Medulla oblongata (tissue), 1 donor: Measurements from ENCODE around the gene MDGA2.
"Not testable (repeated sequence)": the region's sequence is repeated elsewhere in the genome, so short reads cannot be mapped to it uniquely, and the experiment has no call there.

ENCODE experiments used
- DNase-seq: peaks from one replicate; pipeline ENCODE4 v3.0.0-alpha.2; 2015; ENCODE audit errors: extremely low spot score

Gene MDGA2

DNA sequence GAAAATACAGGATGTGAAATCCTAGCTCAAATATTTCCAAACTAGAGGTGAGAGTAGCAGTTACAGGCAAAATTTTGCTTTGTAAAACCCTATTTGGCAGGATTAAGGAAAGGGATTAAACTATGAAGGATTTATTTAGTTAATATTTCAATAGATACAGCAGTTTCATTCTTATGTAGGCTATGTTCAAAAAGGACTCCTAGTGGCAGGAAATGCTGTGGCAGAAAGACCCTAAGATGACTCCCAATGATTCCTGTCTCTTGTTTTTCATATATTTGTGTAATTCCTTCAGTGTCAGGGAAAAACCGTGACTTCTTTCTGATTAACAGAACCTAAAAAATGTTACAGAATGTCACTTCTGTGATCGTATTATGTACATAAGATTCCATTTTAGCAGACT is 724.3 kb downstream of the MDGA2 start:
- DNase-seq: no peak

DNA sequence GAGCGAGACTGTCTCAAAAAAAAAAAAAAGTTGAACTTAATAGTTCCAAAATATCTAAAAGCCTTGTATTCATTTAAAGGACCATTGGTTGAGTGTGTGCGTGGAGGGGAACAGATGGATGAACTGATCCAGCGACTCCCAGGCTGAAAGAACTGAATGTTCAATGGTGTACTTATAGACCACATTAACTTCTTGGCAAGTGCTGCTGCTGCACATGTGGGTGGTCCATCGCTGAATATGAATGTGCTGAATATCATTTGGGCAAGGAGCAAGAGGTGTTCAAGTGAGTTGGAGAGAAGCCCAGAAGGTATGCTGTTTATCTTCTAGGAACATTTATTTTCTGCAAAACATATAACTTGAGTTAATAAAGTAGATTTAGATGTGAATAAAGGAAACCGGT is 734.8 kb downstream of the MDGA2 start:
- DNase-seq: no peak

DNA sequence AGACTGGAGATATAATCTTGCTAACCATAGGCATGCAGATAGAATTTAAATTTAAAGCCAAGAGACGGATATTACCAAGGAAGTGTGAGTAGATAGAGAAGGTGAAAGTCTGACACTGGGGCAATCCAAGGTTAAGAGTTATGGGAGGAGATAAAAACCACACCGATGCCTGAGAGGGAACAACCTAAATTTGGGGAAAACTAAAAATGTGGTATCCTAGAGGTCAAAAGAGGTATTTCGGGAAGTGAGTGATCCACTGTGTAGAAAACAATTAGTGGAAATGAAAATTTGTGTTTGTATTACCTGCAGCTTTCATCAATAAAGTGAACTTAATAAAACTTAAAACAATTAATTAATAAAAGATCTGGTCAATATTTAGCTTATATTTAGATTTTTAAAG is 754.9 kb downstream of the MDGA2 start:
- DNase-seq: no peak

DNA sequence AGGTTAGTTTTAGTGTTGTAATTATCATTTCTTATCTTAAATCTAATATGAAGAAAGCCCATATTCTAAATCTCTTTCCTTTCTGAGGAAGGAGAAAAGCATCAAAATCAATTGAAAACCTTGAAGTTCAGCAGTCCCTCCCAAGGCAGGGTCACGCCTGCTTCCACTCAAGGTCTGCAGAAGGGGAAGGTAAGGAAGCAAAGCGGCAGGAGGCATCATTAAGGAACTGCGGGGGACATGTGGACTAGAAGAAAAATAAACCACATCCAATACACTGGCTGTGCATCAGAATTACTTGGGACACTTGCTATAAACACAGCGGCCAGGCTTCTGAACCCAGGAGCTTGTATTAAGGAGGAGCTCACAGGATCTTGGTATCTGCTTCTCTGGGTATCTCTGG is 759.9 kb downstream of the MDGA2 start:
- DNase-seq: not testable (repeated sequence)

DNA sequence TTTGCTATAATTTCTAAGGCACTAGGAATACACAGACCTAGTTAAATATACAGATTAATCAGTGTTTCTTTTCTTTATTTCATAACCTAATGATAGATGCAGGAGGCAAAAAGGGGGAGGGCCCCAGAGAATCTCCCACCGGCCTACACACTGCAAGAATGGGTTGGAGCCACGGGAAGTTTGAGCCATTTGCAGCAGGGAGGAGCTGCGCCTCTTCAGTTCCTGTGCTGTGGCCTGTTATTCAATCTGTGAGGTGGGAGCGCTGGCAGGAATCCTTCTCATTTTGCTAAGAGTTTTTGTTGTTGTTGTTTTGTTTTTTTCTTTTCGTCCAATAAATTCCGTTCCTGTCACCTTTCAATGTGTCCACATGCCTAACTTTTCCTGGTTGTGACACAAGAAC is 772.6 kb downstream of the MDGA2 start:
- no peak for DNase-seq

DNA sequence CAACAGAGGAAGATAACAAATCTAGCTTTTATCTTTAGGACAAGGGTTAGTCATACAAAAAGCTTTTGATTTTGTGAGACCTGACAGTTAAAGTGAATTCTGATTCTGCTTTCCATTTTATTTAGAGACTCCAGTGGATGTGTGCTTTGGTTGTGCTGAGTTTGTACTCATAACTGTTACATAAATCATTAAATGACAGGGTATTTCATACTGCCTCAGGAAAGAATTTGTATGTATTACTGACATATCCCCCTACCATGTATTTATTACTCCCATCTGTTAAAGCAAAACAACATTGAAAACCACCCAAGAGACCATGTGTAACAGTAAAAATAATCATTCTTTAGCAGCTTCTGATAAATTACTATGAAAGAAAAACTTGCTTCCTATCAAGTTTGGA is 780.9 kb downstream of the MDGA2 start:
- no peak for DNase-seq

DNA sequence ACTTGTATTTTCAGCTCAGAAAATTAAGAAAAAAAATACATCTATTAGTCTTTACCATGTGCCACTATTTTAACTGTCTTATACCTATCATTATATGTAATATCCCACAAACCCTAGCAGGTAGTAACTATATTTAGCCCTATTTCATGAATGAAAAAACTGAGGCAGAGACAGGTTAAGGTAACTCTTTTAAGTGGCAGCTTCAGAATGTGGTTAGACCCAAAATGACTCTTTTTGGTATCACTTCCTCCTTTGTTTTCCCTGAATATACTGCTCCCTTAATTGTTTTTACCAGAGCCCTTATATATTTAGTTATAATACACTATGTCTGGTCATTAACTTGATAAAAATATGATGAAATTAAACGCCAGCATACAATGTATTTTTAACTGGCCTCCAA is 788.3 kb downstream of the MDGA2 start:
- DNase-seq: no peak

DNA sequence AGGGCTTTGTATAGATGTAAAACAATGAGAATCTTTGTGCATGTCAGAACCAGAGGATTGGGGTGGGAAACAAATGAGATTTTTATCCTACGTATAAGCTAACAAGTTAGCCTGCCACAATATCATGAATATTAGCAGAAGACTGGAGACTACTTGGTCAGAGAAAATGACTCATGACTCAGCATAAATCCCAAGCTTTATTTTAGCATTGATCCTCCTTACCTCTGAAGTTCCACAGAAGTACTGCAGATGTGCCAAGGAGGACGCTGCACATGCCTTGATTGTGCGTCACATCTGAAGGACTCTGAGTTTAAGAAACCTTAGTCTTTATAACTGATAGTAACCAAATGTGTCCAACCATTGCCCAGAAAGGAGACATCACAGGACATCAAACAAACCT is 789.8 kb downstream of the MDGA2 start:
- no peak for DNase-seq

DNA sequence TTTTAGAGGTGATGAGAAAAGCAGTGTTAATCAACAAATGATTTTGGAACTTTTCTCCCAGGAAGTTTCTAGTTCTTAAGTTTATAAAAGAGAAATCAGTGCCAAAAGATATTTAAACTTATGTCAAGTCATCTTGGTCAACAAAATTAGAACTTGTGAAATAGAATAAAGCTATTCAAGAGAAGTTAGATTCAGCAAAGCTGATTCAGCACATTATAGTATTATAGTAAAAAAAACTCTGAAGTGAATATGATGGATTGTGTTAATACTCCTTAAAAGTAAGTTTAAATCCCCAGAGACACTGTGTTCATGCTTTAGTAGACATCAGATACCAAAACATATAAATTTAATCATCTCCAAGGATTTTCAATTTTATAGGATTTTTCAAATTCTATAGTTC is 813.7 kb downstream of the MDGA2 start:
- no peak for DNase-seq

DNA sequence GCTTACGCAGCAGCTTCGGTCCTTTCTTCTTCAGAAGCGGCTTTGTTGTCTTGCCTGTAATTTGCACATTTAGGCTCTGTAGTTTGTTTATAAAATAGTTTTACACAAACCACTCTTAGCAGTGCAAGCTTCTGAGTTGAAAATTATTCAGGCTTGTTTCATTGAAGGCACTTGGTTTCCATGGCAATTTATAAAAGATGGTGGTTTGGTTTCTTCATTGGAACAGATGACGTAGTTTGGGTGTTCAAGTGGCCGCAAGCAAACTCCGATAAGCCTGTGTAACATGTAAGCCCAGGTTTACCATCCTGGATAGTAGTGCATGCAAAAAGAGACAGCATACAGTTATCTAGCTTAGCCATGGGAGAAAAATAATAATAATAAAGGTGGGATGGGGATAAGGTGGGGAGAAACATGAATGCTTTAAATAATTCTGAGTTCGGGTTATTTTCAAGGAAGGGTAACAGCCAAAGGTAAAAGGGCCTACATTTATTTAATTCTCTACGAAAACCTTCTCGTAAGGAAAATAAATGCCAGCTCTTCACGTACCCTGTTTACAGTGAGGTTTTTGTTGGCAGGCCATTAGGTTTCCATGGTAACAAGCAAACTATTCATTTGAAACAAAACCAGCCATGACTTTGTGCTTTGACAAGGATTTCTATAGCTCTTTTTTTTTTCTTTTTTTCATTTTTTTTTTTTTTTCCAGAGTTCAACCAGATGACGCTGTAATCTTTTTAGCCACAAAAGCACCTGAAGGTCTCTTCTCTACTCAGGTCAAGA is 834.3 kb downstream of the MDGA2 start:
- peak; percentile 65 for DNase-seq

DNA sequence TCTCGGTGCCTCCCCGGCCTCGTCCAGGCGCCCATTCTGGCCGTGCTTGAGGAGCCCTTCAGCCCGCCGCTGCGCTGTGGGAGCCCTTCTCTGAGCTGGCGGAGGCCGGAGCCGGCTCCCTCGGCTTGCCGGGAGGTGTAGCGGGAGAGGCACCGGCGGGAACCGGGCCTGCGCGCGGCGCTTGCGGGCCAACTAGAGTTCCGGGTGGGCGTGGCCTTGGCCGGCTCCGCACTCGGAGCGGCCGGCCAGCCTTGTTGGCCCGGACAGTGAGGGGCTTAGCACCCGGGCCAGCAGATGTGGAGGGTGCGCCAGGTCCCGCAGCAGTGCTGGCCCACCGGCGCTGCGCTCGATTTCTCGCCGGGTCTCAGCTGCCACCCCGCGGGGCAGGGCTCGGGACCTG is 855.1 kb downstream of the MDGA2 start:
- no peak for DNase-seq

DNA sequence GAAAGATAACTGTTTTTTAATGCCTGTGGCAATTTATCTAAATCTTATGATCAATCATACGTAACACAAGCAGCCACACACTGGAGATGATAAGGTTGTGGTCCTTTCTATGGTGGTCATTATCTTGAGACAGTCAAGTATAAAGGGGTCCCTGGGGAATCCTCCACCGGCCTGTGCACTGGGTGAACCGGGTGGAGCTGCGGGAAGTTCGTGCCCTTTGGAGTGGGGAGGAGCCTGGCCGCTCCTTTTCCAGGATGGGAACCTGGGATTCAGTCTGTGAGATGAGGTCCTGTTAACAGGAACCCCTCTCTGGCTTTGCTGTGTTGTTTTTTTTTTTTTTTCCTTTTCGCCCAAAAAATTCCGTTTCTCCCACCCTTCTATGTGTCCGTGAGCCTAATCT is 856.3 kb downstream of the MDGA2 start:
- DNase-seq: no peak

DNA sequence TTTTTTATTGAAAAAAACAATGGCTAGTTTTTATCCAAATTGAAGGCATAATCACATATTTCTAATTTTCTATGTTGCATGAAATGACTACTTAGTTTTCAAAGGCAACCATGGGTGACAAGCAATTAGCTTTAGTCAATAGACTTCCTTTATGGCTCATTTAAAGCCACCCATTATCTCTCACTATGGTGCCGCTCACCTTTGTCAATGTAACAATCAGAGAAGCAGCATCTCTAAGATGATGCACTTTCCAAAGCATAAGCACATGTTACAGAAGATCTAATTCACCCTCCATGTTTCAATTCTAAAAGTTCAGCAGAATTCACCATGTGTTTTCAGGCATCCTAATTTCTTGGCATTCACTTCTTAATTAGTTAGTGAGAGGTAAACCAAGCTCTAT is 857.3 kb downstream of the MDGA2 start:
- no peak for DNase-seq

DNA sequence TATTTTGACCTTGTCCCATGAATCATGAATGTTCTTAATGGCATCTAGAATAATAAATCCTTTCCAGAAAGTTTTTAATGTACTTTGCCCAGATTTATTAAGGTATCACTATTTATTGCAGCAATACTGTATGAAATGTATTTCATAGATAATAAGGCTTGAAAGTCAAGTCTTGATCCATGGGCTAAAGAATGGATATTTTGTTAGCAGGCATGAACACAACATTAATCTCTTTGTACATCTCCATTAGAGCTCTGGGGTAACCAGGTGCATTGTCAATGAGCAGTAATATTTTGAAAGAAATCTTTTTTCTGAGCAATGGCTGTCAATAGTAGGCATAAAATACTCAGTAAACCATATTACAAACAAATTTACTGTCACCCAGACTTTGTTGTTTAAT is 882.3 kb downstream of the MDGA2 start:
- DNase-seq: no peak
